Activated T-cell treated with anti-CD3 and anti-CD28 coated beads, Interleukin-2, amount 50 U/mL, for 1 hour (primary cell): ENCODE data around the gene TXNIP.

Experiments used
- DNase-seq: peaks from one replicate; pipeline ENCODE4 v3.0.0-alpha.2; 2020

TXNIP gene

DNA sequence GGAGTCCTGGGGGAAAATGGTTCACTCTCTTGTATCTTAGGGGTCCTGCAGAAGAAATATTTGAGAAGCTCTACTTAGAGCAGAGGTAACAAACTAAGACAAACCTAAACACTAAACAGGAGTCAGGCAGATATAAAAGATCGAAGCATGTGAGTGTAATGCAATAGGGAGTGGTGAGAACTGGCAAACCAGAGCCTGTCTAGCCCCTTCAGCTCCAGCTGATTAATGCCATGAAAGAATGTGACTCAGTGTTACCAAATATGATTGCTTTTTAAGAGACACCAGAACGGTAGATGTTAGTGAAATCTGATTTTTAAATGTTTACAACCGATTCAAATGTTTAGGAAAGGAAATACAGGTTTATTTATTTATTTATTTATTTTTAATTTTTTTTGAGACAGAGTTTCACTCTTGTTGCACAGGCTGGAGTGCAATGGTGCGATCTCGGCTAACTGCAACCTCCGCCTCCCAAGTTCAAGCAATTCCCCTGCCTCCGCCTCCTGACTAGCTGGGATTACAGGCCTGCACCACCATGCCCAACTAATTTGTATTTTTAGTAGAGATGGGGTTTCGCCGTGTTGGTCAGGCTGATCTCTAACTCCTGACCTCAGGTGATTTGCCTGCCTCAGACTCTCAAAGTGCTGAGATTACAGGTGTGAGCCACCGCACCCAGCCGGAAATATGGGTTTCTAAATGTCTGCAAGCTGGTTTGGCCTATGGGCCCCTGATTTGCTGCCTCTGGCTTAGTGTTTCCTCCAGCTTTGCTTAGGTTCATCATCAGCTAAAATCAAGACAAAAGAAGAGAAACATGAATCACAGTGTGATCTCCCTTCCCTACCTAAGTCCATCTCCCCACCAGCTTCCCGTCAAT is 12.2 kb downstream of the TXNIP start:
- peak; percentile 38 for DNase-seq

DNA sequence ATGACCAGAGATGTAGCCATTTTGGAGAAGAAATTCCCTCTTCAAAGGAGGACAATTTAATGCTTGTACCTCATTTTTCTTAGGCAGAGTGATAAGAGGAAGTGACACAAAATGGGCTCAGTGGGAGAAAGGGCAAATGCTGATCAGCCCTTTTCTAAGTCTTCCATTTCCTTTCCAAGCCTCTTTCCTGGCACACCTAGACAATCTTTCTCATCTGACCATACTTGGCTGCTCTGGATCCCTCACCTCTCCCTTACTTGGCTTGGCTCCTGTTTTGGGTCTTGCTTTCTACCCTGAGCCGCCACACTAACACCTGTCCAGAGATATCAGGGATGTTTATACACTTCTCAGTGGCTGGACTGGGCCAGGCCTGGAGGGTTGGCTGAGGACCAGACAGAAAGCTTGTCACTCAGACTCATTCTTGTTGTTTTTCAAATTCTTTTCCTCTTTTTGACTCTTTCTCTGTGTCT is 13.1 kb downstream of the TXNIP start:
- DNase-seq, result peak; percentile 13

GRCh38 chr1:145982010-145982723 is 14.2 kb downstream of the TXNIP start:
- DNase-seq, result no peak

GRCh38 chr1:145980457-145980994 is 15.9 kb downstream of the TXNIP start:
- DNase-seq, result no peak

- DNase-seq, result no peak
These were observed 16.5 kb downstream of the TXNIP start for GRCh38 chr1:145979746-145980456.

DNA sequence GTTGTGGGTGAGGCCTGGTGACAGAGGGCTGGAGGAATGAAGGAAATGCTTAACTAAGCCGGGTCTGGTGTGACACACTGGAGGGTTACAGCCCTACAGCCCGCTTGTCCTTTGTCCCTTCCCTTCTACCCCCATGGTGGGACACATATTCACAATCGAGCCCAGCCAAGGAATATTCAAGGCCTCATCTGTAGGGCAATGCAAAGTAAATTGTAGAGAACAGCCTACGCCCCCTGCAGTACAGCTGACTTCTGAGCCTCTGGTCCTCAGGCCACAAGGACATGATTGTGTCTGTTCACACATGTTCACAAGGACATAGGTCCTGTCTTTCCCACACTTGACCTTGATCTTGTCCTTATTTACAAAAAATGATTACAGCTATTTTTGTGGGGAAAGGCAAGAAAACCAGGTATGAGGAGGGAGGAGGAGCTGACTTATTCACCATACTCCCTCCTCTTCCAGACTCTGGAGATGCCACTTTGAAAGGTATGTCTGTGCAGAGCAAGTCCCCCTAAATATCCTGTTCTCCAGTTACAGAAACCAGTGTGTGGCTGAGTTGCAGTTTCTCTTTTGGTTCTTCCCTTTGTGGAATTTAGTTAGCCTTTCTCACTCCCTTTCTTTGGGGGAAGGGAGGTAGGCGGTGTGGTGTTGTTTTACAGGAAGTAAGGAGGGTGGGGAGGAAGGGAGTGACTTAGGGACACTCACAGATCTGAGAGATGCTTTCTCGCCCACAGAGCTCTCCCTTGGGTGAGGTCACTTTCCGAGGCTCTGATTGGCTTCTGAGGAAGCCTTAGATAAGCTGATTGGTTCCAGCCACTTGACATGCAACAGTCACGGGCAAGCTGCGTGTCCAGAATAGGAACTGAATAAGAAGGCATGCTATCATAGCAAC is 17.3 kb downstream of the TXNIP start:
- peak; percentile 68 for DNase-seq

GRCh38 chr1:145978471-145978853 is 17.9 kb downstream of the TXNIP start:
- DNase-seq, result no peak

DNA sequence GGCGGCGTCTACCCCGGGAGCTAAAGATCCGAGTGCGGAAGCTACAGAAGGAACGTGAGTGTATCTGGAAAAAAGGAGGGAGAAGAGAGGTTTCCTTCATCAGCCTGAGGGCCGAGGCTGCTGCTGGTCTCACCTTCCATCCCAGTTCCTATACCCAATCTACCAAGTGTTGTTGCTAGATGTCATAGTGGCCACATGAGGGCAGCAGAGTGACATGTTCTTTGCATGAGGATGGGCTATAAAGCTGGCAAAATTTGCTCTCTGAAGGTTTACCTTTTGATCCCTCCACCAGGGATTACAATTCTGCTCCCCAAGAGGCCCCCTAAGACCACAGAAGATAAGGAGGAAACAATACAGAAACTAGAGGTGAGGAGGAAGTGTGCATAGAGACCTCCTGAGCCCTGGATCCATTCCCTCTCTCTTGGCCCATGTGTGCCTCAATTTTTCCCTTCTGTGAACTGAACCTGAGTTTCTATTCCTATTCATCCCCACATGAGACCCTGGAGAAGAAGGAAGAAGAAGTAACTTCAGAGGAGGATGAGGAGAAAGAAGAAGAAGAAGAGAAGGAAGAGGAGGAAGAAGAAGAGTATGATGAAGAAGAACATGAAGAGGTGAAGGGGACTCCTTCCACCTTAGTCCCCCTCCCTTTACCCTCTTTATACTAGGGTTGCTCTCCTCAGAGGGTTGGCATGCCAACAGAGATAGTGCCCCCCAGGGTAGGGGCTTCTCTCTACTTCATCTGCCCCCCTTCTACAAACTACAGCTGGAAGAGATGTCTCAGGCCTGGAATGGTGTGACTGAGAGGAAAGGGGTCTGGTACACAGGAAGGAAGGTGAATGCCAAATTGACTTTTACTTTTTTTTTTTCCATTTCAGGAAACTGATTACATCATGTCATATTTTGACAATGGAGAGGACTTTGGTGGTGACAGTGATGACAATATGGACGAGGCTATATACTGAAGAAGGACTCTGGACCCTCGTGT is 18.6 kb downstream of the TXNIP start:
- DNase-seq, result peak; percentile 63

- no peak for DNase-seq
These were observed 19.4 kb downstream of the TXNIP start for GRCh38 chr1:145977016-145977415.

- DNase-seq, result no peak
These were observed 21.2 kb downstream of the TXNIP start for GRCh38 chr1:145975216-145975615.

- DNase-seq, result no peak
These were observed 21.7 kb downstream of the TXNIP start for GRCh38 chr1:145974721-145975120.

DNA sequence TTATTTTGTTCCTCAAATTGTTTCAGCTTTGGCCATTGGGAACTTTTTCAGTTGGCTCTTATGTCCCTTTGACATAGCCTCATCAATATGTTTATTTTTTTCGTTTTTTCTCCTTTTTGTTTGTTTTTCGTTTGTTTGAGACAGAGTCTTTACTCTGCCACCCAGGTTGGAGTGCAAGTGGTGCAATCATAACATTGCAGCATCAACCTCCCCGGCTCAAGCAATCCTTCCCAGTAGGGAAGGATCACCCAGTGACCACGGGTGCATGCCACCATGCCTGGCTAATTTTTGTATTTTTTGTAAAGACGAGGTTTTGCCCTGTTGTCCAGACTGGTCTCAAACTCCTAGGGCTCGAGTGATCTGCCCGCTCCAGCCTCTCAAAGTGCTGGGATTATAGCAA is 23.8 kb downstream of the TXNIP start:
- no peak for DNase-seq

- no peak for DNase-seq
These were observed 29.1 kb downstream of the TXNIP start for GRCh38 chr1:145967288-145967687.

DNA sequence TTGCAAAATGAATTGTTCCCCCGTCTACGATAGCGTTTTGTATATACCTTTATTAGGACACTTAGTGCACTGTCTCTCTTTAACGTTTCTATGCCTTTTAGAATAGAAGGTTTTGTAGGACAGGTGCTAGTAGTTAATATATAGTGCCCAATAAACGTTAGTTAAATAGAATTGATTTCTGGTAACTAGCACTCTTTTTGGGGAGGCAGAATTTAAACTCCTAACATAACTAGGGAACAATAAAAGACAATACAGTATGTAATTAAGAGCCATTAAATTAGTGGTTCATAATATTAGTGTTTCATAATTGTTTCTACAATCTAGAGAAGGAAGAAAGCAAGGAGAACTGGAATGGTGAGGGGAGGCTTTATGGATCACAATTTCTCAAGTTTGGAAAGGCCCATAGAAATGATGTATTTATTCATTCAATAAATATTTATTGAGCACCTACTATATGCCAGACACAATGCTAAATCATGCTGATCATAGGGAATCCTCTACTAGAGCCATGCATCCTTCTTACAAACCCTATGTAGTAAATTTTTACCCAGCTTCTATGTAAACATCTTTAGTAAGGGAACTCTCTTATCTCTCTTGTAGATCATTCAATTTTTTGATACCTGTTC is 31.1 kb downstream of the TXNIP start:
- no peak for DNase-seq

DNA sequence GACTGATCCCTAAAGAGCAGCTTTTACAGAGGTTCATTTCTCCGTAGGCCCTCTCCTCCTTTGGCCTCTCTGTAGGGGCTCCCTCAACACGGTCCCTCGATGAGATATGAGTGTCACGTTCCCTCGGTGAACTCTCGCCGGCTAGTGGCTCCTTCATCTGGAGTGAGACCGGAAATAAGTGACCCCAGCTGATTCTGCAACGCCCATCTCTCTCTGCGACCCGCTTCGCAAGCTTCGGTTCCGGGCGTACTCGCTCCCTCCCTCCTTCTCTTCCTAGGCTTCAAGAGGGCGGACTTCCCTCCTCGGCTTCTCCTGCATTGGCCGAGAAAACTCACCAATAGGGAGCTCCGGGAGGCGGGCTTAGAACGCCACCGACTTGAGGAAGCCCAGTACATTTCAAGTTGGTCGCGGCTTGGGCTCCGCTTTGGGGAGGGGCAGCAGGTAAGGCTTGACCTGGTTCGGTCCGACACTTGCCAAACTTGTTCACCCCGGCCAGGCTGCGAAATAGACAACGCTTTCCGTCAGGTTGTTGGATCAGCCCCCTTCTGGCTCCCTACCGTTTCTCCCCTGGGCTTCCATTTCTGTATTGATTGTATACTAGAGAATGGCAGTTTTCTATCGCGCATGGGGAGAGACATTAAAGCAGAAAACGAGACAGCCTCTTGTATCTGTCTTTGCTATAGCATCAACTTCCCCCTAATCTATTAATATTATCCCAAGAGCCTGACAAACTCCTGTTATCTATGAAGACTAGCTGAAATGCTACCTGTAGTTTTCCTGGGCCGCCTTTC is 31.9 kb downstream of the TXNIP start, which contains the start of the genes ANKRD34A and POLR3GL:
Gene ANKRD34A, minus strand, starts transcription at position 248 of the 791 bp plus-strand sequence. CDS start 2,816 bp downstream, outside the sequence.
Gene POLR3GL, plus strand, starts transcription at position 363 of the 791 bp plus-strand sequence. CDS start 10,176 bp downstream, outside the sequence.
- peak; percentile 88 for DNase-seq

DNA sequence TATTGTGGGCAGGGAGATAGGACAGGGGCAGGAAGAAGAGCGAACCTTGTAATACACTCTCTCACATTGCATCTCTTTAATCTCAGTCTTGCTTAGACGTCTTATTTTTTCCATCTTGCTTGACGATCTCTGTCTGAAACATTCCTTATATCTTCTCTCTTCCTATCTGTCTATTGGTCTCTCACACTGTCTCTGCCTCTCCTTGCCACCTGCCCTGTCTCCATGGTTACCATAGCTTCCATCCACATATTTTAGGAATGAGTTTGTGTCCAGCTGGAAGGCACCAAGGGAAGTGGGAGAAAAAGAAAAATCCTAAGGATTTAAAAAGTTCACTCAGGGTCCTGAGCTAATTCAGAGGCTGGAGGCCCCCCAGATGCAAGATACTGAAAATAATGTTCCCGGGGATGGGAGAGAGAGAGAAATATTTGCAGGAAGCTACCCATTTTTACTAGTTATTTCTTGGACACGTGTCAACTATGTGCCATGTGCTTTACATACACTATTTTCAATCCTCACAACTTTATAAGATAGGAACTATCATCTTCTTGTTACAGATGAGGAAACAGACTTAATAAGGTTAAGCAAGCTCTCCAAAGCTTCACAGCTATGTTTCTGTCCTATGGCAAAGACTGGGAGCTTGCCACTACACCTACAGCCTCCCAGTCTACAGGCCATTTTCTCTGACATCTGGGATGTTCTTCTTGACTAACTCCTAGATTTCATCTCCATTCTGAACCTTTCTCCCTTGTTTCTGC is 32.9 kb downstream of the TXNIP start:
- no peak for DNase-seq

DNA sequence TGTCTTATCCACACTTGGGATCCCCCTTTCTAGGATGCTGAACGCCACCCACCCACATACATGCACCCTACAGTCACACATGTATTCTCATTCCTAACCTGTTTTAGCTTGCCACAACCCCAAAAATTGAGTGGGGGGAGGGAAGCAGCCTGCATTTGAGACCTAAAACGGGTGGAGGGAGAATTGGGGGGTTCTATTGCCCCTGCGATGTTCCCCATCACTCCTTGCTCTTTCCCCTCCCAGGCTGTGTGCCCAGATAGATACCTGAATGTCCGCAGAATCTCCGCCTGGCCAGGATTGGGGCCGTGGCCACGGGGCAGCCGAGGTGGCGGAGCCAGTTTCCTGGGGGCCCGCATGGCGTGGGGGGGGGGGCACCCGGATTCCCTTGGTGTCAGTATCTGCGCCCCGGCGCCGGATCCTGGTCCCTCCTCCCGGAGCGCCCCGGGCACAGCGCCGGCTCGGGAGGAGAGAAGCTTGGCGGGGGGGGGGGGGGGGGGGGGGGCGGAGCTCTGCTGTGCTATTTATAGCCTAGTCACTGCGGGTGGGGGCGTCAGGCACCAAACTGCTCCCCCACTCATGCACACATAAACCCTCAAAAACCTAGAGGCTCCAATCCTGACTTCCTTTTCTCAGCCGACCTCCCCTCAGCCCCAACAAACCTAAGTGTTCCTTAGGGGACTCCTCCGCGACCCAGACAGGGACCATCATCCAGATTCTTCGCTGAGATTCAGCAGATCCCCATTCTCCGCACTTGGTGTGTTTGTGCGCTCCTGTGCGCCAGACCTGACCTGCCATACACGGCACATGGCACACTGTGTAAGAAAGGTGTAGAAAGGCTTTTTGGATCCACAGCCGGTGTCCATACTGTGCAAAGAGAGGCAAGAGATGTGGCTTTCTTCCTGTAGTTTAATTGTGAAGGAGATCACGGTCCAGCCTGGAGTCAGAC is 33.9 kb downstream of the TXNIP start:
- peak; percentile 50 for DNase-seq
